Measurements from ENCODE around the gene ITGB4. TPM values are rescaled to one million over a fixed set of nuclear protein-coding genes. Genes with fewer than 3 reads are reported as not detected.
A peak's percentile ranks its signal among the peaks of the same experiment; 100 is the strongest.

The ITGB4 gene
- total and polyA plus RNA-seq, 2 of the 13 experiments (the other 11 are each of a cell fraction or from before 2014, with no cell fraction given) = 6.9 to 14.5 TPM

DNA sequence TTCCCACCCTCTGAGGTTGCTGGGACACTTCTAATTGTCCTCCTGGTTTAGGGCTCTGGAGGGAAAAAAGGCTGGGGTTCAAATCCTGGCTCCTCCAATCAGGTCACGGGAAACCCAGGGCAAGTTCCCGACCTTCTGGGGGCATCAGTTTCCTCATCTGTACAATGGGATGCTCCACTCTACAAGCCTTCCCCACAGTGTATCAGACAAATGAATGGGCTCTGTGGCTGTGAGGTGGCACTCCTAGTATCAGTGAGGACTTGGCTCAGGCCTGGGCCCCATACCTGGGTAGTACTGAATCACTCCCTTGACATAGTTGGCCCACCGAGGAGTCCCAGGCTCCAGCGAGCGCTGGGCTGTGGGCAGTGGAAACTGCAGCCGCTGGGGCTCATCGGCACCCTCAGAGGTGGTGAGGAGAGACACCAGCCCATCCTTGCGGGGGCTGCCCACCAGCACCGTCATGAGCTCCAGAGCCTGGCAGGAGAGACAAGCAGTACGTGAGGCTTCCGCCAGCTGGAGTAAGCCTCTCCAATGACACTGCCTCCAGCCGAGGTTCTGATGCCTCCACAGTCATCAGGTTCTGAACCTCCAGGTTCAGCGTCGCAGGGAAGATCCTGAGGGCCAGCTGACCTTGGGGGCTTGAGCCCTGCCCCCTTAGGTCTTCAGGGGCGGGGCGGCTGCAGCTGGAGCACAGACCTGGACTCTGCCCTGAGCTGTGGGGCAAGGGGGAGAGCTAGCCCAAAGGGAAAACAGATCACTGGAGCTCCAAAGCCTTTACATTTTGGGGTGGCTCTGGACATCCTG, 42.6 kb downstream of the ITGB4 start (continued):
- no peak for TF ChIP-seq SP140L (CRISPR knock-in tag; IDR thresholded peaks at IDR 0.05; ENCODE audit: borderline replicate concordance)
- peak; percentile 36; the same call in 1 of the 2 replicates for TF ChIP-seq NFKBIZ (CRISPR knock-in tag; IDR thresholded peaks at IDR 0.05)
- TF ChIP-seq, protein P1, sequence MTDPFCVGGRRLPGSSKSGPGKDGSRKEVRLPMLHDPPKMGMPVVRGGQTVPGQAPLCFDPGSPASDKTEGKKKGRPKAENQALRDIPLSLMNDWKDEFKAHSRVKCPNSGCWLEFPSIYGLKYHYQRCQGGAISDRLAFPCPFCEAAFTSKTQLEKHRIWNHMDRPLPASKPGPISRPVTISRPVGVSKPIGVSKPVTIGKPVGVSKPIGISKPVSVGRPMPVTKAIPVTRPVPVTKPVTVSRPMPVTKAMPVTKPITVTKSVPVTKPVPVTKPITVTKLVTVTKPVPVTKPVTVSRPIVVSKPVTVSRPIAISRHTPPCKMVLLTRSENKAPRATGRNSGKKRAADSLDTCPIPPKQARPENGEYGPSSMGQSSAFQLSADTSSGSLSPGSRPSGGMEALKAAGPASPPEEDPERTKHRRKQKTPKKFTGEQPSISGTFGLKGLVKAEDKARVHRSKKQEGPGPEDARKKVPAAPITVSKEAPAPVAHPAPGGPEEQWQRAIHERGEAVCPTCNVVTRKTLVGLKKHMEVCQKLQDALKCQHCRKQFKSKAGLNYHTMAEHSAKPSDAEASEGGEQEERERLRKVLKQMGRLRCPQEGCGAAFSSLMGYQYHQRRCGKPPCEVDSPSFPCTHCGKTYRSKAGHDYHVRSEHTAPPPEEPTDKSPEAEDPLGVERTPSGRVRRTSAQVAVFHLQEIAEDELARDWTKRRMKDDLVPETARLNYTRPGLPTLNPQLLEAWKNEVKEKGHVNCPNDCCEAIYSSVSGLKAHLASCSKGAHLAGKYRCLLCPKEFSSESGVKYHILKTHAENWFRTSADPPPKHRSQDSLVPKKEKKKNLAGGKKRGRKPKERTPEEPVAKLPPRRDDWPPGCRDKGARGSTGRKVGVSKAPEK (CRISPR knock-in tag; IDR thresholded peaks at IDR 0.05; ENCODE audit: borderline replicate concordance) = no peak
- no peak for TF ChIP-seq ZNF781 (CRISPR knock-in tag; IDR thresholded peaks at IDR 0.05; ENCODE audit: borderline replicate concordance, not compliant biosample characterization)
- TF ChIP-seq SOX6 (IDR thresholded peaks at IDR 0.05) = no peak
- TF ChIP-seq SOX6 (CRISPR knock-in tag; IDR thresholded peaks at IDR 0.05) = peak; percentile 44; the same call in 1 of the 2 replicates
- no peak; the same call in 1 of the 2 replicates for TF ChIP-seq ZNF567 (CRISPR knock-in tag; IDR thresholded peaks at IDR 0.05; ENCODE audit: borderline replicate concordance)
- TF ChIP-seq ARNT (IDR thresholded peaks at IDR 0.05) = no peak
- TF ChIP-seq ZNF383 (CRISPR knock-in tag; IDR thresholded peaks at IDR 0.05; ENCODE audit: borderline replicate concordance) = no peak
- TF ChIP-seq REPIN1 (CRISPR knock-in tag; IDR thresholded peaks at IDR 0.05; ENCODE audit: borderline replicate concordance, low read depth) = no peak; the same call in 1 of the 2 replicates
- no peak; the same call in 1 of the 2 replicates for TF ChIP-seq ZBTB3 (CRISPR knock-in tag; IDR thresholded peaks at IDR 0.05; ENCODE audit: borderline replicate concordance, low read depth)
- TF ChIP-seq KLF11 (CRISPR knock-in tag; IDR thresholded peaks at IDR 0.05) = no peak
- TF ChIP-seq EP300 (IDR thresholded peaks at IDR 0.05; ENCODE audit: low read depth in 2 of 2, low read length in 2 of 2) = peak in 1 of 2 experiments; percentile 67; a peak in 1 of 4 replicates
- no peak; the same call in 1 of the 2 replicates for TF ChIP-seq EP300 (CRISPR knock-in tag; IDR thresholded peaks at IDR 0.05; ENCODE audit: borderline replicate concordance)
- TF ChIP-seq, protein P2, sequence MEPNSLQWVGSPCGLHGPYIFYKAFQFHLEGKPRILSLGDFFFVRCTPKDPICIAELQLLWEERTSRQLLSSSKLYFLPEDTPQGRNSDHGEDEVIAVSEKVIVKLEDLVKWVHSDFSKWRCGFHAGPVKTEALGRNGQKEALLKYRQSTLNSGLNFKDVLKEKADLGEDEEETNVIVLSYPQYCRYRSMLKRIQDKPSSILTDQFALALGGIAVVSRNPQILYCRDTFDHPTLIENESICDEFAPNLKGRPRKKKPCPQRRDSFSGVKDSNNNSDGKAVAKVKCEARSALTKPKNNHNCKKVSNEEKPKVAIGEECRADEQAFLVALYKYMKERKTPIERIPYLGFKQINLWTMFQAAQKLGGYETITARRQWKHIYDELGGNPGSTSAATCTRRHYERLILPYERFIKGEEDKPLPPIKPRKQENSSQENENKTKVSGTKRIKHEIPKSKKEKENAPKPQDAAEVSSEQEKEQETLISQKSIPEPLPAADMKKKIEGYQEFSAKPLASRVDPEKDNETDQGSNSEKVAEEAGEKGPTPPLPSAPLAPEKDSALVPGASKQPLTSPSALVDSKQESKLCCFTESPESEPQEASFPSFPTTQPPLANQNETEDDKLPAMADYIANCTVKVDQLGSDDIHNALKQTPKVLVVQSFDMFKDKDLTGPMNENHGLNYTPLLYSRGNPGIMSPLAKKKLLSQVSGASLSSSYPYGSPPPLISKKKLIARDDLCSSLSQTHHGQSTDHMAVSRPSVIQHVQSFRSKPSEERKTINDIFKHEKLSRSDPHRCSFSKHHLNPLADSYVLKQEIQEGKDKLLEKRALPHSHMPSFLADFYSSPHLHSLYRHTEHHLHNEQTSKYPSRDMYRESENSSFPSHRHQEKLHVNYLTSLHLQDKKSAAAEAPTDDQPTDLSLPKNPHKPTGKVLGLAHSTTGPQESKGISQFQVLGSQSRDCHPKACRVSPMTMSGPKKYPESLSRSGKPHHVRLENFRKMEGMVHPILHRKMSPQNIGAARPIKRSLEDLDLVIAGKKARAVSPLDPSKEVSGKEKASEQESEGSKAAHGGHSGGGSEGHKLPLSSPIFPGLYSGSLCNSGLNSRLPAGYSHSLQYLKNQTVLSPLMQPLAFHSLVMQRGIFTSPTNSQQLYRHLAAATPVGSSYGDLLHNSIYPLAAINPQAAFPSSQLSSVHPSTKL (CRISPR knock-in tag; IDR thresholded peaks at IDR 0.05) = peak; percentile 82
- TF ChIP-seq, protein P3, sequence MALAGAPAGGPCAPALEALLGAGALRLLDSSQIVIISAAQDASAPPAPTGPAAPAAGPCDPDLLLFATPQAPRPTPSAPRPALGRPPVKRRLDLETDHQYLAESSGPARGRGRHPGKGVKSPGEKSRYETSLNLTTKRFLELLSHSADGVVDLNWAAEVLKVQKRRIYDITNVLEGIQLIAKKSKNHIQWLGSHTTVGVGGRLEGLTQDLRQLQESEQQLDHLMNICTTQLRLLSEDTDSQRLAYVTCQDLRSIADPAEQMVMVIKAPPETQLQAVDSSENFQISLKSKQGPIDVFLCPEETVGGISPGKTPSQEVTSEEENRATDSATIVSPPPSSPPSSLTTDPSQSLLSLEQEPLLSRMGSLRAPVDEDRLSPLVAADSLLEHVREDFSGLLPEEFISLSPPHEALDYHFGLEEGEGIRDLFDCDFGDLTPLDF (CRISPR knock-in tag; IDR thresholded peaks at IDR 0.05) = 0 out of 2 replicates have a peak, but pooled peaks have one; percentile 10
- peak; percentile 21 for TF ChIP-seq ZNF883 (CRISPR knock-in tag; IDR thresholded peaks at IDR 0.05; ENCODE audit: not compliant biosample characterization)
- TF ChIP-seq, protein P4, sequence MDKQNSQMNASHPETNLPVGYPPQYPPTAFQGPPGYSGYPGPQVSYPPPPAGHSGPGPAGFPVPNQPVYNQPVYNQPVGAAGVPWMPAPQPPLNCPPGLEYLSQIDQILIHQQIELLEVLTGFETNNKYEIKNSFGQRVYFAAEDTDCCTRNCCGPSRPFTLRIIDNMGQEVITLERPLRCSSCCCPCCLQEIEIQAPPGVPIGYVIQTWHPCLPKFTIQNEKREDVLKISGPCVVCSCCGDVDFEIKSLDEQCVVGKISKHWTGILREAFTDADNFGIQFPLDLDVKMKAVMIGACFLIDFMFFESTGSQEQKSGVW (CRISPR knock-in tag; IDR thresholded peaks at IDR 0.05; ENCODE audit: borderline replicate concordance) = no peak
- TF ChIP-seq, protein P5, sequence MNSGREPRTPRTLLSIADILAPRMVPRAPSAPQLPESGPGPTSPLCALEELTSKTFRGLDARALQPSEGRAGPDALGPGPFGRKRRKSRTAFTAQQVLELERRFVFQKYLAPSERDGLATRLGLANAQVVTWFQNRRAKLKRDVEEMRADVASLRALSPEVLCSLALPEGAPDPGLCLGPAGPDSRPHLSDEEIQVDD (CRISPR knock-in tag; IDR thresholded peaks at IDR 0.05; ENCODE audit: borderline replicate concordance) = no peak
